IPS DF 6.9 (cell line): Measurements from ENCODE around the gene FERD3L.

Experiments used
- DNase-seq: peaks from one replicate; pipeline ENCODE4 v3.0.0-alpha.2; 2013; ENCODE audit warnings: low read depth, low spot score
- H3K27ac ChIP-seq: one replicate; pipeline ENCODE4 v1.5.1; 2013; ENCODE audit warnings: low read length, control low read depth
- H3K27me3 ChIP-seq: 2 replicates; pipeline ENCODE4 v1.6.1; 2013; ENCODE audit warnings: mild to moderate bottlenecking, low read length; ENCODE audit not compliant: control insufficient read depth, insufficient read depth
- H3K36me3 ChIP-seq: 2 replicates; pipeline ENCODE4 v1.6.1; 2013; ENCODE audit warnings: low read length; ENCODE audit not compliant: control insufficient read depth, insufficient read depth
- H3K4me1 ChIP-seq: 2 replicates; pipeline ENCODE4 v1.6.1; 2013; ENCODE audit warnings: low read length; ENCODE audit not compliant: control insufficient read depth, insufficient read depth
- H3K4me3 ChIP-seq: 2 replicates; pipeline ENCODE4 v1.5.1; 2013; ENCODE audit warnings: mild to moderate bottlenecking, low read length
- H3K9me3 ChIP-seq: 2 replicates; pipeline ENCODE4 v1.6.1; 2013; ENCODE audit warnings: low read length, inconsistent platforms; ENCODE audit not compliant: control insufficient read depth, insufficient read depth
- WGBS: extraction: QIAGEN DNeasy Blood & Tissue Kit; methylation state at CpG from one replicate; pipeline ENCODE4 v1.1.7; 2013; ENCODE audit warnings: mixed read lengths, missing lambda C conversion rate; ENCODE audit not compliant: insufficient read length, insufficient coverage; 5-methylcytosine and 5-hydroxymethylcytosine counted together

FERD3L gene

DNA sequence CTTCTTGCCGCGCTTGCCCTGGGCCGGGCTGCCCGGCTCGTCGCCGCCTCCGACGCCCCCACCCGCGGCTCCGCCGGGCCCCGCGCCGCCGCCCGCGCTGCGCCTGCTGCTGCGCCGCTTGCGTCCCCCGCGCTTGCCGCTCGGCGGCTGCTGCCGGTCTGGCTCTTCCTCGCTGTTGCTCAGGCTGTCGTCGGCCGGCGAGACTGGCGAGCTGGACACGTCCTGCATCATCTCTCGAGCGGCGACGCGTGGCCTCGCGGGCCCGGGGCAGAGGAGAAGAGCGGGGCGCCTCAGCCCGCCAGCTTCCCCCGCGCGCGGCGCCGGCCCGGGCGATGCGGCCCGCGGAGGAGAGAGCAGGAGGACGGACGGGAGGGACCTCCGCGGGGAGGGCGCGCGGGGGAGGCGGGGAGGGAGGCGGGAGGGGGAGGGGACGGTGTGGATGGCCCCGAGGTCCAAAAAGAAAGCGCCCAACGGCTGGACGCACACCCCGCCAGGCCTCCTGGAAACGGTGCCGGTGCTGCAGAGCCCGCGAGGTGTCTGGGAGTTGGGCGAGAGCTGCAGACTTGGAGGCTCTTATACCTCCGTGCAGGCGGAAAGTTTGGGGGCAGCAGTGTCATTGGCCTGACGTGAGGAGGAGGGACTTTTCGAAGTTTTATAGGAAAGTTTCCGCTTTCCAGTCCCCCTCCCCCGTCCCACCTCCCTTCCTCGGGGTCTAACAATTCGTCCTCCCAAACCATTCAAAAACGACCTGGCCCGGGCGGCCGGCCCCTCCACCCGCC lies 27.9 kb downstream of the FERD3L start, which contains the start of gene TWIST1:
Gene TWIST1 (minus strand): TSS at position 546 of the 779 bp plus-strand sequence. CDS start 315 bp downstream, at position 231.
- 0 out of 2 replicates have a peak, but pooled peaks cover 3% of the 10 kb centered on the region for H3K4me1 ChIP-seq
- H3K27me3 ChIP-seq, result peaks cover 58% of the 10 kb centered on the region
- DNase-seq, result no peak
- no CpG with 5 or more reads among the region's 91 CpGs for WGBS
- no peaks in the 10 kb centered on the region for H3K9me3 ChIP-seq
- H3K36me3 ChIP-seq, result no peaks in the 10 kb centered on the region
- peak within 1 kb of the TSS; percentile 72 for H3K4me3 ChIP-seq
- H3K27ac ChIP-seq, result no peak within 1 kb of the TSS

DNA sequence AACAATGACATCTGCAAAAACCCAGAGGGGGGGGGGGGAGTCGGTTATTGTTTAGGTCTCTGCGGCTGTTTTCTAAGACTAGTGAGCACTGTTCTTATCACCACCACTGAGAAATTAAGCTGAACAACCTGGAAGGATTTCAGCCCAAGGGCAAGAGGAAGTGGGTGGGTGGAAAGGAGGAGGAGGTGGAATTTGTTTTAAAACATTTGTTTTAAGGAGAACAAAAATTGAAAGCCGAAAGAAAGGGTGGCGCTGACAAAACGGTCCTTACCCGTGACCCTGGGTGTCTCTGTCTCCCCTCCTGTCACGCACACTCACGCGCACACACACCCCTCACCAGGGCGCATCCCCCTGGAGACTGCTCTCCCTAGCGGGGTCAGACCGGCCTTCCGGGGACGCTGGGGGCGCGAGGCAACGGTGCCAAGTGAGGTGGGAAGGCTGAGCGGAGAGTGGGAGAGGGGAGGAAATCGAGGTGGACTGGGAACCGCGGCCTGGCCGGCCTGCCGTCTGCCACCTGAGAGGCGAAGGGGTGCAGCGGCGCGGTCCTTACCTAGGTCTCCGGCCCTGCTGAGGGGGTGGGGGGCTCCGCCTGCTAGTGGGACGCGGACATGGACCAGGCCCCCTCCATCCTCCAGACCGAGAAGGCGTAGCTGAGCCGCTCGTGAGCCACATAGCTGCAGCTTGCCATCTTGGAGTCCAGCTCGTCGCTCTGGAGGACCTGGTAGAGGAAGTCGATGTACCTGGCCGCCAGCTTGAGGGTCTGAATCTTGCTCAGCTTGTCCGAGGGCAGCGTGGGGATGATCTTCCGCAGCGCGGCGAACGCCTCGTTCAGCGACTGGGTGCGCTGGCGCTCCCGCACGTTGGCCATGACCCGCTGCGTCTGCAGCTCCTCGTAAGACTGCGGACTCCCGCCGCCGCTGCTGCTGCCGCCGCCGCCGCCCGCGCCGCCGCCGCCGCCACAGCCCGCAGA lies 28.8 kb downstream of the FERD3L start:
- WGBS, result no CpG with 5 or more reads among the region's 70 CpGs
- Histone ChIP-seq H3K4me3 (peak overlapping the region; percentile 72; the same call in 1 of the 2 replicates), H3K27ac (no peak overlapping the region), H3K9me3 (no peaks in the 10 kb centered on the region), H3K27me3 (peaks cover 64% of the 10 kb centered on the region), H3K36me3 (no peaks in the 10 kb centered on the region), H3K4me1 (0 out of 2 replicates have a peak, but pooled peaks cover 3% of the 10 kb centered on the region)
- no peak for DNase-seq

DNA sequence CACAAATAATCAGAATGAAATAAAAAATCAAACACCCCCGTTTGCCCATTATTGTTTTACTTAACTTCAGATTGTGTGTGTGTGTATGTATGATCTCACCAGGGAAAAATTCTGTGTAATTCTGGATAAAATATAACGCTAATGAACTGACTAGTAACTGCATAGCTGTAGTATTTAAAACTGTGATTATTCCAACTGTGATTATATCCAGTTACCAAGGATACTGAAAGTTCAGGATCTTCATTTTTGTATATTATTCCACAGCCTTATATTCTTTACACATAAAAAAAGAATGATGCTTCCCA lies 30.7 kb downstream of the FERD3L start:
- no peak overlapping the region for H3K4me3 ChIP-seq

DNA sequence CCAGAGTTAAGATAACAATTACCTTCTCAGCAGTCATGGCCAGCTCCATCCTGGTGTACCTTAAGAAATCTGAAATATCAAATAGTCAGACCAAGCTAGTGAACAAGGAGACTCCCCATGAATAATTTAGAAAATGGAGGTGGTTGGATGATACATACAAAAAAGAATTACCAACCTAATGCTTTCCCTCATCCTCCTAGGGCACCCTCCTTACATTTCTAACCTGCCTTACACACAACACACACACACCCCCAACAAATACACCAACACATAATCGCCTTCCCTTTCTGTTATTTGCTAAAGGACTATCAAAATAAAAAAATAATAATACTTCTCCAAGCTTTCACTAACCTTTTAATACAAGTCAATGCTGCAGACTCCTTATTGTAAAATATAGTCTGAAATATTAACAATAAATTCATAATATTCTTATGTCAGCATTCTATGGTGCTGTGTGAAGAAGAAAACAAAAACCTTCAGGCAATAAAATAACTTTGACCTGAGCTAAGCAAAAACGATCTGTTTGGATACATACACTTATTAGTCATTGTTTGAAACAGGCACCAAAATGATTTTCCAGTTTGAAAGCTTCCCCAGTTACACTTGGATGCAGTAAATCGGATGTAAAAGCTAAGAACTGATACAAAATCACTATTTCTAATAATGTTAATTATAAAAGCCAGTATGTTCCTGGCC lies 31.2 kb downstream of the FERD3L start:
- Histone ChIP-seq H3K4me3 (no peak overlapping the region), H3K36me3 (no peaks in the 10 kb centered on the region), H3K4me1 (peaks cover 5% of the 10 kb centered on the region; the same call in 1 of the 2 replicates), H3K9me3 (no peaks in the 10 kb centered on the region), H3K27ac (no peak overlapping the region), H3K27me3 (peaks cover 66% of the 10 kb centered on the region)
- WGBS, result 100% methylated on average over 1 of the region's 3 CpGs
- DNase-seq, result no peak

More for the DNA sequence above, 30.7 kb downstream of the FERD3L start:
- peaks cover 7% of the 10 kb centered on the region; the same call in 1 of the 2 replicates for H3K4me1 ChIP-seq
- WGBS, result no CpG with 5 or more reads among the region's 2 CpGs
- no peaks in the 10 kb centered on the region for H3K36me3 ChIP-seq
- H3K9me3 ChIP-seq, result no peaks in the 10 kb centered on the region
- no peak for DNase-seq
- no peak overlapping the region for H3K27ac ChIP-seq
- H3K27me3 ChIP-seq, result peaks cover 66% of the 10 kb centered on the region

DNA sequence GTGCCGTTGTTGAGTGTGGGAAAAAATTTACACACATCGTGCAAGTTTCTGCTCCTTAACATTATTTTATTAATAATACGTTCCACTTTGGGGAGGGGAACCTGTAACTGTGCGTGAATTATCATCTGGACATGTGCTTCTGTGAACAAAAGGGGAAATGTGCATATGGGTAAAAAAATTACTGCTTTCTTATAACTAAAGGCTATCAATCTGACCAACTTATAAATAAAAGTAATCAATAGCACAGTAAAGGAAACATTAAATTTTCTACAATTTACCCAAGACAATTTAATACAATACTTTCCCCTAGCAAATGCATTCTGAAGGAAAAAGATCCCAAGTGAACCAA lies 32.2 kb downstream of the FERD3L start:
- DNase-seq, result no peak
- H3K4me3 ChIP-seq, result no peak overlapping the region
- no CpG with 5 or more reads among the region's 4 CpGs for WGBS
- H3K27ac ChIP-seq, result no peak overlapping the region
- H3K36me3 ChIP-seq, result no peaks in the 10 kb centered on the region
- peaks cover 5% of the 10 kb centered on the region; the same call in 1 of the 2 replicates for H3K4me1 ChIP-seq
- no peaks in the 10 kb centered on the region for H3K9me3 ChIP-seq
- H3K27me3 ChIP-seq, result peaks cover 60% of the 10 kb centered on the region

DNA sequence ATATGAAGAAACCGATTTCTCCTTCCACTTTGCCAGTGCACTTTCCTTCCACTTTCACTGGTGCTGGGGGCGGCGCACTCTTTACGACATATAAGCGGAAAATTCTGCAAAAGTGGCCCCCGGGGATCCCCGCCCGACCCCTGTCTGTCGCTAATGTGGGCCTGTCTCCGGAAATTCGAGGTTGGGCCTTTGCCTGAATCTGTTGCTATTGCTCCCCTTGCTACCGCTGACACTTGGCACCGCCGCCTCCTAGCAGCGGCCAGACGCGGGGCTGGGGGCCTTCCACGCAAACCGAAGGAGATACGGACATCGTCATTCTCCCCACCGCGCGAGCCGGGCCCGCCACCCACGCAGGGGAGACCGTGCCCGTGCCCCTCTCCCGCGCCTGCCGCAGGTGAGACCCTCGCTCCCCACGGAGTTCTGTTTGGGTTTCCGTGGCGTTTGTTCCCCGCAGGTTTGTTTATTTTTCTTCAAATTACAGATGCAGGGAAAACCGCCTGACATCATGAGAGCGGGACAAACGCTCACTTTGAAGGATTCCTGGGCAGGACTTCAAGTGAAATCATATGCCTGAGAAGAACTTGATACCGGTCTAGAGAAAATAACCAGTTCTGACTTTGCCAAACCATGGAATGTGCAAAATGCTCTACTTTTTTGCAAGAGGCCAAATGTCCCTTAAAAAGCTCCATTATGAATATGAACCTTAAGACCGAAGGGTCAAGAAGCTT lies 32.8 kb downstream of the FERD3L start:
- Histone ChIP-seq H3K27ac (no peak overlapping the region), H3K9me3 (no peaks in the 10 kb centered on the region), H3K36me3 (no peaks in the 10 kb centered on the region), H3K4me1 (peaks cover 5% of the 10 kb centered on the region; the same call in 1 of the 2 replicates), H3K4me3 (peak overlapping the region; percentile 13; the same call in 1 of the 2 replicates), H3K27me3 (peaks cover 60% of the 10 kb centered on the region)
- DNase-seq, result no peak
- WGBS, result no CpG with 5 or more reads among the region's 42 CpGs

DNA sequence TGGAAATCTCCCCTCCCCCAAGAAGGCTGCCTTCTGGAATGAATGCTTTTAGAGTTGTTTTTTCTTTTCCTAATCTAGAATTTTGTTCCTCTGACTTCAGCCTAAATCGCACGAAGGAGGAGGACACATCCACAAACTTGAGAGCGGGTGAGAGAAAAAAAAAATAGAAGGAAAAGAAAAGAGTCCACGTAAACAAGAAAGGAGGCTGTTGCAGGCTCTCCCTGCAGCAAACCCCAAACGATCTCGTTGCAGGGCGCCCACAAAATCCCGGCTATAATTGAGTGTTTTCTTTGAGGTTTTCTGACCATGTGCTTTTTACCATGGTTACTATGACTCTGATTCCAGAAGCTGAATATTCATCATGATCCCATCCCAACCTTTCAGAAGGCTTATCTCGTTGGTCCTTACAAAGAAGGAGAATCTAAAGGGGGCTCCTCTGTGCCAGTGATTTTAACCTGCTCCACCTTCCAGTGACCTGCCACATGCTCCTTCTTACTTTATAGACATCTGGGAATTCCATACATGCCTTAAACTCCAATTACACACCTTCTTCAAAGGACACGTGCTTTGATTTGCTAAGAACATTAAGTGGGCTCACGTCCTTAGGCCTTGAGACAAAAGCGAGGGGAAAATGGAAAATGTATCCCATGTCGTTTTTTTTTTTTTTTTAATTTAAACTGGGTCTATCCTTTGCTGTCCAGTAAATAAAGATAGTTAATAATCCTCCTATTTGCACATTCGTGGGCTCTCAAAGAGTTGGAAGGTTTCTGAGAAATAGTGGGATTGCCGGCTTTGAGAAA lies 33.5 kb downstream of the FERD3L start:
- Histone ChIP-seq H3K27me3 (peaks cover 66% of the 10 kb centered on the region), H3K4me3 (no peak overlapping the region)
- no CpG with 5 or more reads among the region's 15 CpGs for WGBS

DNA sequence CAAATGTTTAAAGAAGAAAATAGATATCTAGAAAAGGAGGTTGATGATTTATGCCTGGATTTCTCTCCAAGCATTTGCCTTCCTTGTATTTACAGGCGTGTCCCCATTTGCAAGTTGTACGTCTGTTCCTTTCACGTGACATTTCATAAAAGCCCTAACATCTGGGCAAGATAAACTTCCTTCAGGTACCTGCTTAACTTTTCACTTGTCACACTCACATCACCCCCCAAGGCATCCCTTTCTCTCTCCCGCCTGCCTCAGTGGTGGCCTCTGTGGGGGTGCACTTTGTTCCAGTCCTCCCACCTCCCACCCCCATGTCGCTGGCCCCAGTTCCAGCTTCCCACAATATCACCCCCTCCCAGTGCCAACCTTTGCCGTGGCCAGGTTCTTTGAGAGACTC lies 34.4 kb downstream of the FERD3L start:
- H3K9me3 ChIP-seq, result no peaks in the 10 kb centered on the region
- H3K4me3 ChIP-seq, result no peak overlapping the region
- H3K4me1 ChIP-seq, result peaks cover 5% of the 10 kb centered on the region; the same call in 1 of the 2 replicates
- no CpG with 5 or more reads among the region's 6 CpGs for WGBS
- H3K27ac ChIP-seq, result no peak overlapping the region
- H3K27me3 ChIP-seq, result peaks cover 66% of the 10 kb centered on the region
- DNase-seq, result no peak
- H3K36me3 ChIP-seq, result no peaks in the 10 kb centered on the region

More for the DNA sequence above, 33.5 kb downstream of the FERD3L start:
- no peaks in the 10 kb centered on the region for H3K36me3 ChIP-seq
- DNase-seq, result no peak
- peaks cover 5% of the 10 kb centered on the region; the same call in 1 of the 2 replicates for H3K4me1 ChIP-seq
- no peak overlapping the region for H3K27ac ChIP-seq
- H3K9me3 ChIP-seq, result no peaks in the 10 kb centered on the region

DNA sequence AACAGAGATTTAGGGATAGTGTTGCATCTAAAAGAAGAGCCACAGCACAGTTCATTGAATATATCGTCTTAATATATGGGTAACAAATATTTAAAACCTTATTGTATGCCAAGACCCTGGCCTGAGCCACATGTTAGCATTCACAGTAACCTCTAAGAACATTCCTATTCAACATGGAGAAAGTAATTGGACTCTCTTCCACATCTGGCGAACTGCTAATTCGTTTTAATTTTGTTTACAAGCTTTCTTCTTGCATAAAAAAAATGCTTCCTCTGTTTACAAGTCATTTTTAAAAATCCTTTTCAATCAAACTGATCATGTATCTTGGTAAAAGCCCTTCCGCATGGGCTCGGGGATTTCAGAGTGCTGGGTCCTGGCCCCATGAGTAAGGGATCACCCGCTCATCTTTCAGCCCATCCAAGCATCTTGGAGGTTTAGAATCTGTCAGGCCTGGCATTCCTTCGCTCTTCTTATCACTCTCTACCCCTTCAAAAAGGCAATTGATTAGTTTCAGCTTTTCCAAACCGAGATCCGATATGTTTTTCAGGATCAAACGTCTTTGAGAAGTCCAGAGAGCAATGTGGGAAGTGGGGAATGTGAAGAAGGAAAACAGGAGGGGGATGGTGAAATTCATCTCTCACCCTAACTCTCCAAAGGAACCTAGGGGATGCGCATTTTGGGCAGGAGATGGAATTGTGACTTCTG lies 35.0 kb downstream of the FERD3L start:
- no peak for DNase-seq
- H3K9me3 ChIP-seq, result no peaks in the 10 kb centered on the region
- no peaks in the 10 kb centered on the region for H3K36me3 ChIP-seq
- H3K4me3 ChIP-seq, result no peak overlapping the region
- peaks cover 5% of the 10 kb centered on the region; the same call in 1 of the 2 replicates for H3K4me1 ChIP-seq
- H3K27ac ChIP-seq, result no peak overlapping the region
- H3K27me3 ChIP-seq, result peaks cover 69% of the 10 kb centered on the region
- no CpG with 5 or more reads among the region's 11 CpGs for WGBS
